Astrocyte of the spinal cord (primary cell): Measurements from ENCODE around the gene TBCEL.
A peak's percentile ranks its signal among the peaks of the same experiment; 100 is the strongest.

Source experiments
- DNase-seq: peaks from one replicate; pipeline ENCODE4 v3.0.0; 2011; ENCODE audit warnings: low read depth, low spot score
- H3K4me3 ChIP-seq: 2 replicates; pipeline ENCODE4 v1.5.1; 2011; ENCODE audit warnings: low read depth, mild to moderate bottlenecking, low read length, moderate library complexity
- in situ Hi-C: cut with HindIII; loops from 2 replicates; pipeline ENCODE4 v1.10.0; 2017; ENCODE audit warnings: low sequenced_read_pairs
- TF ChIP-seq, protein P1 (sequence below): IDR thresholded peaks from 2 replicates; pipeline ENCODE4 v1.5.1; 2012; ENCODE audit warnings: low read depth, mild to moderate bottlenecking, low read length, inconsistent platforms

Gene TBCEL, protein sequence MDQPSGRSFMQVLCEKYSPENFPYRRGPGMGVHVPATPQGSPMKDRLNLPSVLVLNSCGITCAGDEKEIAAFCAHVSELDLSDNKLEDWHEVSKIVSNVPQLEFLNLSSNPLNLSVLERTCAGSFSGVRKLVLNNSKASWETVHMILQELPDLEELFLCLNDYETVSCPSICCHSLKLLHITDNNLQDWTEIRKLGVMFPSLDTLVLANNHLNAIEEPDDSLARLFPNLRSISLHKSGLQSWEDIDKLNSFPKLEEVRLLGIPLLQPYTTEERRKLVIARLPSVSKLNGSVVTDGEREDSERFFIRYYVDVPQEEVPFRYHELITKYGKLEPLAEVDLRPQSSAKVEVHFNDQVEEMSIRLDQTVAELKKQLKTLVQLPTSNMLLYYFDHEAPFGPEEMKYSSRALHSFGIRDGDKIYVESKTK

DNA sequence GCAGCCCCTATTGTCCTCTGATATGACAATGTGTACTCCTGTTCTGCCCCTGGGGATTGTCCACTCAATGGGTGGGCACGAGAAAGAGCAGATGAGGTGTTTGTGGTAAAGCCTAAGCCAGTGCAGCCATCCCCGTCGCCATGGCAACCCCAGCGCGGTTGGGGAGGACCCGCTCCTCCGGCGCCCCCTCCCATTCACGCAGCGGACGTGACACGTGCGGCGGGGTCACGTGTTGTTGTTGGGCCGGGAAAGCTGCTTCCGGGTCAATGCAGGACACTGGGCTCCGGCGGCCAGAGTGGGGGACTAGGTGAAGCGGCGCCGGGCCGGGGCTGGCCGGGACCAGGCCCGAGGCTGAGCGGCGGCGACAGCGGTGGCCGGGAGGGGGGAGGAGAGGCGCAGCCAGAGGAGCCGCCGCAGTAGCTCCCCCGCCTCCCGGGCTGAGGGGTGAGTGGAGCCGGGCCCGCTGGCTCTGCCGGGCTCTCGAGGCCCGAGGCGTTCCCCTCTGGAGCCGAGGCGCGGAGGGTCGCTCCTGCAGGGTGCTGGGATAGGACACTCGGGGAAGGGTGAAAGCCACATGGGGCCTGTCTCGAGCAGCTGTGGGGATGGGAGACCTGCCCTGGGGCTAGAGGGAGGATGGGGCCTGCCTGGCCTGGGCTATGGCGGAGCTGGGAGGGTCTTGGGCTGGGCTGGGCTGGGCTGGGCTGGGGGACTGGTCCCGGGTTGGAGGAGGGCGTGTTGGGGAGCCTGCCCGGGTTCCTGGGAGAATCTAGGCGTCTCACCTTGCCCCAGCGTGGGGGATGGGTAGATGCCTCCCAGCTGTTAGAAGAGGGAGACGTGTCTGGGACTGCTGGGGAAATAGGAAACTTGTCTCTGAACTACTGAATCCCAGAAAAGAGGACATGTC, at the start of gene TBCEL:
TSS of gene TBCEL (plus strand) at position 255 of the 904 bp plus-strand sequence. CDS start 21,589 bp downstream, outside the sequence.
- TF ChIP-seq, protein P1, sequence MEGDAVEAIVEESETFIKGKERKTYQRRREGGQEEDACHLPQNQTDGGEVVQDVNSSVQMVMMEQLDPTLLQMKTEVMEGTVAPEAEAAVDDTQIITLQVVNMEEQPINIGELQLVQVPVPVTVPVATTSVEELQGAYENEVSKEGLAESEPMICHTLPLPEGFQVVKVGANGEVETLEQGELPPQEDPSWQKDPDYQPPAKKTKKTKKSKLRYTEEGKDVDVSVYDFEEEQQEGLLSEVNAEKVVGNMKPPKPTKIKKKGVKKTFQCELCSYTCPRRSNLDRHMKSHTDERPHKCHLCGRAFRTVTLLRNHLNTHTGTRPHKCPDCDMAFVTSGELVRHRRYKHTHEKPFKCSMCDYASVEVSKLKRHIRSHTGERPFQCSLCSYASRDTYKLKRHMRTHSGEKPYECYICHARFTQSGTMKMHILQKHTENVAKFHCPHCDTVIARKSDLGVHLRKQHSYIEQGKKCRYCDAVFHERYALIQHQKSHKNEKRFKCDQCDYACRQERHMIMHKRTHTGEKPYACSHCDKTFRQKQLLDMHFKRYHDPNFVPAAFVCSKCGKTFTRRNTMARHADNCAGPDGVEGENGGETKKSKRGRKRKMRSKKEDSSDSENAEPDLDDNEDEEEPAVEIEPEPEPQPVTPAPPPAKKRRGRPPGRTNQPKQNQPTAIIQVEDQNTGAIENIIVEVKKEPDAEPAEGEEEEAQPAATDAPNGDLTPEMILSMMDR: no peak
- peak within 1 kb of the TSS; percentile 85 for H3K4me3 ChIP-seq
- in situ Hi-C loops: no loop called here
- DNase-seq: peak; percentile 87

DNA sequence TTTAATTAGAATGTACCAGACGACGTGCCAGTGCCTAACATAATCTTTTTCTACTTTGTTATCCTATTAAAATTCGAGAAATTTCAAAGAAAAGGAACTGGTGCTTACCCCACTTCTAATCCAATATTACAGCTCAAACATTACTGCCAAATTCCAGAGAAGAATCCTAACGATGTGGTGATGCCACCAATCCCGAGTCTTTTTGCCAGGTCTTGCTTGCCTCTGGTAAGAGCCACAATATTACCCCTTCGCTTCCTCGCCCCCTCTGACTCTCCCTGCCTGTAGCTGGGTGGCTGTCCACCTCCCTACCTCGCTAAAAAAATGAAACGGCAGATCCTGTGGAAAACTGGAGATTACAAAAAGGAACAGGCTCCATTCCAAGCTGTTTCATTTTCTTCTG, 49.4 kb upstream of the TBCEL start:
- H3K4me3 ChIP-seq: no peak overlapping the region
- DNase-seq: no peak
- TF ChIP-seq, protein P1: no peak
- in situ Hi-C loops: no loop called here

DNA sequence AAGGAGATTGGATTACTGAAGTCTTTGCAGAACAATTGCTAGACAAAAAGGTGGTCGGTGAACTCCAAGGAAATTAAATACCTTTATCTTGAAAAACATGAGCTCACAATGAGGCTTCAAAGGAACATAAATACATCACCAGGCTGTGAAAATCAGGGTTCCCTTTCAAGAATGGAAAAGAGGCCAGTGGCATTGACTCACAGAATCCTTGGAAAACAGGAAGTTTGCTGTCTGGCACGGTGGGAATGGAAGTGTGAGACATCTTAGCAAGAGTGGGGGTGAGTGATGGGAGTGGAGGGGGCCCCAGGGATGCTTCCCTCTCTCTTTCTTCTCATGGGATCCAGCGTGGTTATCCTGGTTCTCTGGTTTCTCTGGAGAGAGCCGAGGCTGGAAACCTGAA, 48.9 kb upstream of the TBCEL start:
- in situ Hi-C loops: no loop called here
- no peak overlapping the region for H3K4me3 ChIP-seq
- DNase-seq: no peak
- TF ChIP-seq, protein P1: no peak

DNA sequence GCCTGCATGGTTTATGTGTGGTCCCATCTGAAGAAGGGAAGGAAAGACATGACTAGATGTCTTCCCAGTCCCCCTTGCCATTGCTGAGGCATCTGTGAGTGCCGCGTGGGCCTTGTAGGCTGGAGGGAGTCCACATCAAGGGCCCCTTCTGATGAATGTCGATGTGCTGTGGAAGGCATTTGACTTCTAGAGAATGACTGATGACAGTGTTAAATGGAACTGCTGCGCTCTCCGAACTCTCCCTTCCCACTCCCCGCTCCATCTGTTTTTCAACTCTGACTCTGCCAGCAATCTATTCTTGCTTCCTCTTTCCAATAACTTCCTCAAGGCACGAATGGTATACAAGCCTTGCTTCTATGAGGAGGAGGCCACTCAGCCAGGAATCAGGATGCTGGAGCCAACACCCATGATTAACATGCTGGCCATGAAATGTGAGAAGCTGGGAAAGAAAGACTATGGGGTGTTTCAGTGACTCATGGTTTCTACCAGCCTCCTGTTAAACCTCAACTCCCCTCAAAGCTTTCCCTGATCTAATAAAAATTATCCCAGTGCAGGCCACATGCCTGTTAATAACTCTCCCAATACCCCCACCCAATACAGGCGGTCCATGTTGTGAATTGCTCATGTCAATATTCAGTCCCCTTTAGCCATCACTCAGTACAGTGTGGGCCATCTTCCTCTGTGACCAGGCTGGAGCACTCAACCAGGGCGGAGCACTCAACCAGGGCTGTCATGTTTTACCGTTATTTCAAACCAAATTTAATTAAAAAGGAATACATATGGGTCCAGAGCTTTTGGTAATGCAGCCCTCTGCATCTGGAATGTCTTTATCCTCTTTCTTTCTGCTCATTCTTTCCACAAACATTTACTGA, 46.4 kb upstream of the TBCEL start:
- in situ Hi-C loops: no loop called here
- TF ChIP-seq, protein P1: no peak
- peak; percentile 23 for DNase-seq
- no peak overlapping the region for H3K4me3 ChIP-seq

DNA sequence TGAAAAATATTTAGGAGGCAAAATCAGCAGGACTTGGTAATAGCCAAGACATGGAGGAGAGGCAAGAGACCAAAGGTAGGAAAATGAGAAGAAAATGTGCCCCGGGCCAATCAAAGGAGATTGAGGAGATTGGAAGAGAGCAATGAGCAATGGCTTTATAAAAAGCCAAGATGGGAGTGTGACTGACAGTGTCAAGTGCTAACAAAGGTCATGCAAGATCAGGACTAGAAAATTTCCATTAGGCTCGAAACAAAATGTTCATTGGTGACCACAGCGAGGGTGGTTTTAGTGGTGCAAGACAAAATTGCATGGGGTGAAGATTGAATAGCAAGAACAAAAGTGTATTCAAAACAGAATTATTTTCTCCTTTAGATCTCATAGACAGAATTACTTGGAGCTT, 45.2 kb upstream of the TBCEL start:
- TF ChIP-seq, protein P1: no peak
- in situ Hi-C loops: no loop called here
- no peak for DNase-seq
- no peak overlapping the region for H3K4me3 ChIP-seq
